Measurements from ENCODE around the gene ATOH1.

The ATOH1 gene

GRCh38 chr4:93828332-93828994 lies at the start of gene ATOH1:
ATOH1 (plus strand) TSS chr4:93828753; CDS start chr4:93828927, 174 bp downstream.
- no peak for DNase-seq

- no peak for DNase-seq
Measured at GRCh38 chr4:93779228-93779627, 49.3 kb upstream of the ATOH1 start.

- no peak for DNase-seq
Measured at GRCh38 chr4:93780080-93780479, 48.5 kb upstream of the ATOH1 start.

GRCh38 chr4:93781198-93781597 lies 47.4 kb upstream of the ATOH1 start:
- DNase-seq = no peak

- no peak for DNase-seq
Measured at GRCh38 chr4:93786149-93786548, 42.4 kb upstream of the ATOH1 start.

GRCh38 chr4:93788712-93789111 lies 39.8 kb upstream of the ATOH1 start:
- DNase-seq = no peak

- DNase-seq = peak; percentile 63
Measured at GRCh38 chr4:93791570-93792195, 36.9 kb upstream of the ATOH1 start.

- DNase-seq = no peak
Measured at GRCh38 chr4:93802045-93802444, 26.5 kb upstream of the ATOH1 start.

GRCh38 chr4:93809773-93810172 lies 18.8 kb upstream of the ATOH1 start:
- DNase-seq = no peak

GRCh38 chr4:93810340-93810992 lies 18.1 kb upstream of the ATOH1 start:
- DNase-seq = no peak

- no peak for DNase-seq
Measured at GRCh38 chr4:93813092-93813491, 15.5 kb upstream of the ATOH1 start.

- no peak for DNase-seq
Measured at GRCh38 chr4:93814141-93814540, 14.4 kb upstream of the ATOH1 start.

- no peak for DNase-seq
Measured at GRCh38 chr4:93814722-93815121, 13.8 kb upstream of the ATOH1 start.

- DNase-seq = peak; percentile 2
Measured at GRCh38 chr4:93825551-93826216, 2.9 kb upstream of the ATOH1 start.

- no peak for DNase-seq
Measured at GRCh38 chr4:93827272-93827947, 1.1 kb upstream of the ATOH1 start.

- no peak for DNase-seq
Measured at GRCh38 chr4:93828995-93829819, 654 bp downstream of the ATOH1 start.

- DNase-seq = no peak
Measured at GRCh38 chr4:93829820-93830687, 1.5 kb downstream of the ATOH1 start.

GRCh38 chr4:93831716-93832496 lies 3.4 kb downstream of the ATOH1 start:
- no peak for DNase-seq

GRCh38 chr4:93834249-93835066 lies 5.9 kb downstream of the ATOH1 start:
- no peak for DNase-seq

Measured in activated CD4-positive, alpha-beta T cell treated with anti-CD3 and anti-CD28 coated beads, Interleukin-2, Interleukin-6, amounts not matched to agents 100 ng/mL and 50 ng/mL, durations not matched to agents 16 hours and 8 hours (primary cell).